Endothelial cell of umbilical vein (primary cell): Measurements from ENCODE around the gene SNAPIN.

Experiments used
- CTCF ChIP-seq, 2 donors: IDR thresholded peaks; 1 replicate in 1 of 2; 2 replicates in 1 of 2; pipeline ENCODE4 v1.5.1; 2011; ENCODE audit warnings: low read length in 2 of 2, mild to moderate bottlenecking in 2 of 2, moderate library complexity in 2 of 2, control low read depth in 1 of 2, inconsistent platforms in 1 of 2, low read depth in 1 of 2; ENCODE audit not compliant: insufficient read depth in 1 of 2; ENCODE audit errors: extremely low read depth in 1 of 2
- EZH2 ChIP-seq: IDR thresholded peaks from 2 replicates; pipeline ENCODE4 v1.6.1; 2012; ENCODE audit warnings: borderline replicate concordance, low read depth, mild to moderate bottlenecking, moderate library complexity, low read length, inconsistent platforms; ENCODE audit not compliant: severe bottlenecking
- MYC ChIP-seq: IDR thresholded peaks from one replicate; pipeline ENCODE4 v1.6.1; 2011; ENCODE audit warnings: mild to moderate bottlenecking, low read depth, low read length

DNA sequence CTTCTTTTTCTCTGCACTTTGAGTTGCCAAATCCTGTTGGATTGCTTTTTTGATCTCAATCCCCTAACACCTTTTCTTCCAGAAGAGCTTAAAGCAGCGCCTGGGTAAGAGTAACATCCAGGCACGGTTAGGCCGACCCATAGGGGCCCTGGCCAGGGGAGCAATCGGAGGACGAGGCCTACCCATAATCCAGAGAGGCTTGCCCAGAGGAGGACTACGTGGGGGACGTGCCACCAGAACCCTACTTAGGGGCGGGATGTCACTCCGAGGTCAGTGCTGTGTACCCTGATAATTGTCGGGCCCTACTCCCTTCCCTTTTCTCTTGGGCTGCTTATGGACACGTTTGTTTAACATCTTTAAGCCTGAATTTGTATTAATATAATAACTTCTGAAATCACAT, 16.3 kb upstream of the SNAPIN start:
- TF ChIP-seq CTCF (IDR thresholded peaks at IDR 0.05; ENCODE audit: extremely low read depth in 1 of 2, insufficient read depth in 1 of 2, low read depth in 1 of 2, low read length in 2 of 2) (no peak), EZH2 (no peak), MYC (no peak)
